RWPE2 (cell line): Measurements from ENCODE around the gene LRP11.
A peak's percentile ranks its signal among the peaks of the same experiment; 100 is the strongest.

Experiments used
- ATAC-seq: fragments of 200-7000 bp; cut with Tn5 transposase; 3 replicates; pipeline ENCODE4 v1.9.1; 2021; ENCODE audit warnings: low read depth
- DNase-seq: peaks from one replicate; pipeline ENCODE4 v3.0.0-alpha.2; 2020; ENCODE audit warnings: low spot score
- H3K27ac ChIP-seq: fragments of 450-650 bp; 2 replicates; pipeline ENCODE4 v1.5.1; 2017; ENCODE audit warnings: mild to moderate bottlenecking; ENCODE audit not compliant: poor library complexity, severe bottlenecking
- H3K27me3 ChIP-seq: fragments of 250-450 bp; sonication (Bioruptor Pico); 2 replicates; pipeline ENCODE4 v1.5.1; 2021; ENCODE audit warnings: mild to moderate bottlenecking, moderate library complexity; ENCODE audit not compliant: insufficient read depth, poor library complexity, severe bottlenecking
- H3K36me3 ChIP-seq: fragments of 250-450 bp; sonication (Bioruptor Pico); 2 replicates; pipeline ENCODE4 v1.5.1; 2020; ENCODE audit warnings: low read depth, mild to moderate bottlenecking, moderate library complexity
- H3K4me1 ChIP-seq: fragments of 250-450 bp; sonication (Bioruptor Pico); 2 replicates; pipeline ENCODE4 v1.5.1; 2021; ENCODE audit warnings: mild to moderate bottlenecking, moderate library complexity; ENCODE audit not compliant: insufficient read depth, poor library complexity, severe bottlenecking
- H3K4me3 ChIP-seq: fragments of 250-450 bp; sonication (Bioruptor Pico); 2 replicates; pipeline ENCODE4 v1.5.1; 2021; ENCODE audit warnings: mild to moderate bottlenecking, moderate library complexity; ENCODE audit not compliant: severe bottlenecking
- H3K9me3 ChIP-seq: fragments of 250-450 bp; sonication (Bioruptor Pico); 2 replicates; pipeline ENCODE4 v1.5.1; 2021; ENCODE audit warnings: mild to moderate bottlenecking, moderate library complexity; ENCODE audit not compliant: severe bottlenecking
- TF ChIP-seq, protein P1 (sequence below): fragments of 450-650 bp; IDR thresholded peaks from one replicate; pipeline ENCODE4 v1.5.1; 2017; ENCODE audit warnings: mild to moderate bottlenecking, moderate library complexity; ENCODE audit not compliant: poor library complexity, severe bottlenecking

LRP11 gene

DNA sequence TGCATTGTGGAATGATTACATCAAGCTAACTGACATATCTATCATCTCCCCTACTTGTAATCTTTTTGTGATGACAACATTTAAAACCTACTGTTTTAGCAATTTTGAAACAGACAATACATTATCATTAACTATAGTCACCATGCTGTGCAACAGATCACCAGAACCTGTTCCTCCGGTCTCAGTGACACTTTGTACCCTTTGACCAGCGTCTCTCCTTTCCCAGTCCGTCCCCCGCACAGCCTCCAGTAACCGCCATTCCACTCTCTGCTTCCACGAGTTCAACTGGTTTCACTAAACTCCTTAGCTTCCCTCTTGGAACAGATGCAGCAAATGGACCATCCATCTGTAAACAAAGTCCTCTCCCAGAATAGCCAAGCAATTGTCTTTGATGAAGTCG, 21.8 kb downstream of the LRP11 start:
- ATAC-seq (no peak), DNase-seq (no peak)
- H3K4me1 ChIP-seq: peaks cover 34% of the 10 kb centered on the region
- no peaks in the 10 kb centered on the region for H3K27me3 ChIP-seq
- H3K9me3 ChIP-seq: no peaks in the 10 kb centered on the region
- H3K36me3 ChIP-seq: peaks cover 56% of the 10 kb centered on the region
- TF ChIP-seq, protein P1, sequence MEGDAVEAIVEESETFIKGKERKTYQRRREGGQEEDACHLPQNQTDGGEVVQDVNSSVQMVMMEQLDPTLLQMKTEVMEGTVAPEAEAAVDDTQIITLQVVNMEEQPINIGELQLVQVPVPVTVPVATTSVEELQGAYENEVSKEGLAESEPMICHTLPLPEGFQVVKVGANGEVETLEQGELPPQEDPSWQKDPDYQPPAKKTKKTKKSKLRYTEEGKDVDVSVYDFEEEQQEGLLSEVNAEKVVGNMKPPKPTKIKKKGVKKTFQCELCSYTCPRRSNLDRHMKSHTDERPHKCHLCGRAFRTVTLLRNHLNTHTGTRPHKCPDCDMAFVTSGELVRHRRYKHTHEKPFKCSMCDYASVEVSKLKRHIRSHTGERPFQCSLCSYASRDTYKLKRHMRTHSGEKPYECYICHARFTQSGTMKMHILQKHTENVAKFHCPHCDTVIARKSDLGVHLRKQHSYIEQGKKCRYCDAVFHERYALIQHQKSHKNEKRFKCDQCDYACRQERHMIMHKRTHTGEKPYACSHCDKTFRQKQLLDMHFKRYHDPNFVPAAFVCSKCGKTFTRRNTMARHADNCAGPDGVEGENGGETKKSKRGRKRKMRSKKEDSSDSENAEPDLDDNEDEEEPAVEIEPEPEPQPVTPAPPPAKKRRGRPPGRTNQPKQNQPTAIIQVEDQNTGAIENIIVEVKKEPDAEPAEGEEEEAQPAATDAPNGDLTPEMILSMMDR: no peak
- H3K27ac ChIP-seq: no peak overlapping the region
- no peak overlapping the region for H3K4me3 ChIP-seq

DNA sequence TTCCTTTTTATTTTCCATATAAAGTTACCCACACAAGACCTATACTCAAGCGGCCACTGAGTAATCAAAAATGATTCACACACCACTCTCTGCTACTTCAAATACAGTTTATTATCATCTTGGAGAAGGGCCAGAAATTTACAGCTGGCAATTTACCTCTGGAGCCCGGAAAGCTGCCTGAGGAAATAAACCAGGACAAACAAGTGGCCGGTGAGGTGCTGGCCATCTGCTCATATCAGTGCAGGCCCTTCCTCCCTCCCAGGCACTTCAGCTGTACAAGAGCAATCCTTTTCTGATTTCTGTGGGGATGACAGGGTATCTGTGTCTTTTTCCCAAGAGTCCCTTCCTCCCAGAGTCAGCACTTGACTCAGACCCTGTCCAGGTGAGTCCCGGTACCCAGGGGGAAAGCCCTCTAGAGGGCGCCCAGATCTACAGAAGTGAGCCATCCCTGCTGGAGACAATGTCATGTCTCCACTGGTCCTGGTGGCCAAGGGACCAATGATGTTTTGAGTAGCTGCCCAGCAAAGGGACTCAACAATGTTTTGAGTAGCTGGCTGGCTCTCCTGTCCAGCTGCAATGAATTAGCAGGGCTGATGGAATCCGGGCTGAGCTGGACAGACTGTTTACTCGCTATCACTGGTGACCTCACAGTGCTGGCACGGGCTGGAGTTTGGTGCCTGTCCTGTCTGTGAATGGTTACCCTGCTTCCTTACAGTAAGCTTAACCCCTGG, 23.6 kb downstream of the LRP11 start:
- Histone ChIP-seq H3K36me3 (peaks cover 64% of the 10 kb centered on the region), H3K4me1 (peaks cover 19% of the 10 kb centered on the region), H3K27me3 (no peaks in the 10 kb centered on the region), H3K9me3 (no peaks in the 10 kb centered on the region), H3K27ac (peak overlapping the region; percentile 36), H3K4me3 (no peak overlapping the region)
- ATAC-seq (peak; percentile 89), DNase-seq (no peak)
- TF ChIP-seq, protein P1: peak; percentile 89

DNA sequence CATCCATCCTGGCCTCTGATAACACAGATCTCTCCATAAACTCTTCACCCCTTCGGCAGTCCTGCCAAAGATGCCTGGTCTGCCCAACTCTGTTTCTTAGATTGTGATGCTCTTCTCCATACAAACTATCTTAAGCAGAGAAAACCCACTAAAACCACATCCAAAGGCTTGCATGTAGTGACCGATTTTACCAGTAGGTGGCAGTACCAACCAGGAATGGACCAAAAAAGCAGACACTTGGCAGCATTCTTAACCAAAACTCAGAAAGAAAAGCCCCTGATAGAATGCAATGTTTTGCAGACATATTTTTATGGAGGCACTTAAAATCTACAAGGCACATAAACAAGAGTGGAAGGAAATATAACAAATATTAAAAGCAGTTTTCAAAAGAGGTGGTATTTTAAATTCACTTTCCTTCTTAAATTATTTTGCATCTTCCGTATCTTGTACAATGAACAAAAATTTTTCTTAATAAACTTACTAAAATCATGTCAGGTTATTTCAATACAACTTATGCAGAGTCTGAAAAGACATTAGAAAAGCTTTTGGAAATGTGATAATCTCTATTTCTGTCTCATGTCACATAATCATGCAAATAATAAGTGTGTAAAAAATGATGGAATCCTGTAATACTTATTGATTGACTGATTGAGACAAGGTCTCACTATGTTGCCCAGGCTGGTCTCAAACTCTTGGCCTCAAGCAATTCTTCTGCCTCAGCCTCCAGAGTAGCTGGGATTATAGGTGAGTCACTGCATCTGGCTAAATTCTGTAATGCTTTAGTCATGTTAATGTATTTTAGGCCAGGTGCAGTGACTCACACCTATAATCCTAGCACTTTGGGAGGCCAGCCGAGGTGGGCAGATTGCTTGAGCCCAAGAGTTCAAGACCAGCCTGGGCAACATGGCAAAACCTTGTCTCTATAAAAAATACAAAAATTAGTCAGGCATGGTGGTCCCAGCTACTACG, 29.4 kb downstream of the LRP11 start:
- no peaks in the 10 kb centered on the region for H3K27me3 ChIP-seq
- peak; percentile 96 for ATAC-seq
- H3K4me3 ChIP-seq: no peak overlapping the region
- H3K27ac ChIP-seq: peak overlapping the region; percentile 34
- H3K36me3 ChIP-seq: peaks cover 56% of the 10 kb centered on the region
- no peak for DNase-seq
- H3K4me1 ChIP-seq: peaks cover 9% of the 10 kb centered on the region
- peaks cover 2% of the 10 kb centered on the region for H3K9me3 ChIP-seq
- TF ChIP-seq, protein P1: peak; percentile 94

DNA sequence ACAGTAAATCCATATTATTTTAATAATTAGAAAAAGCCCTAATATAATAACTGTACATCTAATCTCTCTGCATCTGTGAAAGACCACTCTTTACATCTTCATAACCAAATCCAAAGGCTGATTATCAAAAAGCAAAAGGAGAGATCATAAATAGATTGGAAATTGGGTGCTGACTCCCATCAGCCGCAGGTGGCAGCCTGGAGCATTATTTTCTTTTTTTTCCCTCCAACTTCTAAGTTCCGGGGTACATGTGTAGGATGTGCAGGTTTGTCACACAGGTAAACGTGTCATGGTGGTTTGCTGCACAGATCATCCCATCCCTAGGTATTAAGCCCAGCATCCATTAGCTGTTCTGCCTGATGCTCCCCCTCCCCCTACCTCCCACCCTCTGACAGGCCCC, 30.5 kb downstream of the LRP11 start:
- Histone ChIP-seq H3K4me1 (peaks cover 9% of the 10 kb centered on the region), H3K27ac (no peak overlapping the region), H3K27me3 (no peaks in the 10 kb centered on the region), H3K4me3 (no peak overlapping the region), H3K9me3 (peaks cover 2% of the 10 kb centered on the region), H3K36me3 (peaks cover 56% of the 10 kb centered on the region)
- ATAC-seq: no peak
- DNase-seq: no peak
- TF ChIP-seq, protein P1: no peak
